IMR-90 (cell line): ENCODE measurements around the gene TTLL12. TPM values are rescaled to one million over a fixed set of nuclear protein-coding genes. Genes with fewer than 3 reads are reported as not detected.

Source experiments
- ATAC-seq: fragments of 200-7000 bp; cut with Tn5 transposase; 2 replicates; pipeline ENCODE4 v1.9.1; 2020; ENCODE audit warnings: low read depth, mild to moderate bottlenecking, moderate library complexity
- BruUV-seq: library from RNA; stranded (reverse); fragments of 400-500 nt; replicated peaks from 2 replicates; lab custom pipeline; 2021; lab: Mats Ljungman, UMichigan
- CTCF ChIA-PET: fragments of 300-600 bp; formaldehyde crosslinking; extraction: SDS; loops from one replicate; lab custom pipeline; 2021; ENCODE audit warnings: antibody characterized with exemption; lab: Yijun Ruan, JAX
- POLR2A ChIA-PET: fragments of 300-600 bp; sonication (Branson Sonifier 250); formaldehyde crosslinking; loops from one replicate; lab custom pipeline; 2022; ENCODE audit warnings: antibody characterized with exemption; ENCODE audit not compliant: unreplicated experiment; lab: Charles Lee
- DNase-seq: peaks from one replicate; pipeline ENCODE4 v3.0.0; 2013
- H2AFZ ChIP-seq: replicated peaks from 2 replicates; pipeline ENCODE3; 2013; ENCODE audit warnings: low read length, mild to moderate bottlenecking; ENCODE audit not compliant: poor library complexity
- H2AK5ac ChIP-seq: 2 replicates; pipeline ENCODE4 v1.6.1; 2013; ENCODE audit warnings: low read depth, low read length, inconsistent platforms
- H2AK9ac ChIP-seq: replicated peaks from 2 replicates; pipeline ENCODE3; 2013; ENCODE audit warnings: mild to moderate bottlenecking, low read depth, low read length, moderate library complexity; ENCODE audit not compliant: poor library complexity
- H2BK120ac ChIP-seq: 2 replicates; pipeline ENCODE4 v1.6.1; 2013; ENCODE audit warnings: low read depth, low read length, inconsistent platforms
- H2BK15ac ChIP-seq: 3 replicates; pipeline ENCODE4 v1.6.1; 2013; ENCODE audit warnings: low read depth, low read length, inconsistent platforms
- H2BK20ac ChIP-seq: 2 replicates; pipeline ENCODE4 v1.6.1; 2013; ENCODE audit warnings: low read depth, mild to moderate bottlenecking, inconsistent platforms, low read length, moderate library complexity
- H2BK5ac ChIP-seq: 2 replicates; pipeline ENCODE4 v1.6.1; 2013; ENCODE audit warnings: mild to moderate bottlenecking, low read depth, low read length, inconsistent platforms; ENCODE audit not compliant: poor library complexity, severe bottlenecking
- H3K14ac ChIP-seq: replicated peaks from 2 replicates; pipeline ENCODE4 v1.6.1; 2013; ENCODE audit warnings: low read depth, low read length, inconsistent platforms
- H3K18ac ChIP-seq: 2 replicates; pipeline ENCODE4 v1.6.1; 2013; ENCODE audit warnings: low read depth, low read length, control low read depth
- H3K23ac ChIP-seq: 2 replicates; pipeline ENCODE4 v1.6.1; 2013; ENCODE audit warnings: low read depth, low read length, inconsistent platforms
- H3K27ac ChIP-seq: 2 replicates; pipeline ENCODE4 v1.5.1; 2013; ENCODE audit warnings: mild to moderate bottlenecking, control low read depth, low read length; ENCODE audit not compliant: insufficient read depth
- H3K27me3 ChIP-seq: 2 replicates; pipeline ENCODE4 v1.6.1; 2013; ENCODE audit warnings: low read length; ENCODE audit not compliant: control insufficient read depth, insufficient read depth
- H3K36me3 ChIP-seq: 2 replicates; pipeline ENCODE4 v1.6.1; 2013; ENCODE audit warnings: low read length, mixed read lengths; ENCODE audit not compliant: control insufficient read depth, insufficient read depth
- H3K4ac ChIP-seq: 2 replicates; pipeline ENCODE4 v1.6.1; 2013; ENCODE audit warnings: low read depth, low read length, inconsistent platforms
- H3K4me1 ChIP-seq: 2 replicates; pipeline ENCODE4 v1.6.1; 2013; ENCODE audit warnings: low read length, mixed read lengths; ENCODE audit not compliant: control insufficient read depth, insufficient read depth
- H3K4me2 ChIP-seq: 2 replicates; pipeline ENCODE4 v1.6.1; 2013; ENCODE audit warnings: low read depth, mild to moderate bottlenecking, control low read depth, low read length, moderate library complexity
- H3K4me3 ChIP-seq: 2 replicates; pipeline ENCODE4 v1.5.1; 2013; ENCODE audit warnings: low read depth, mild to moderate bottlenecking, control low read depth, low read length, moderate library complexity; ENCODE audit not compliant: insufficient read depth
- H3K56ac ChIP-seq: 2 replicates; pipeline ENCODE4 v1.6.1; 2013; ENCODE audit warnings: low read length, inconsistent platforms; ENCODE audit not compliant: insufficient read depth; ENCODE audit errors: extremely low read depth
- H3K79me1 ChIP-seq, 2 experiments: 2 replicates each; pipeline ENCODE4 v1.6.1; 2013; ENCODE audit warnings: low read length in 2 of 2, inconsistent platforms in 1 of 2, low read depth in 1 of 2
- H3K9ac ChIP-seq: 2 replicates; pipeline ENCODE4 v1.6.1; 2013; ENCODE audit warnings: low read depth, low read length, control low read depth
- H3K9me1 ChIP-seq: 2 replicates; pipeline ENCODE4 v1.6.1; 2013; ENCODE audit warnings: low read length, inconsistent platforms; ENCODE audit not compliant: insufficient read depth
- H3K9me3 ChIP-seq: 2 replicates; pipeline ENCODE4 v1.6.1; 2013; ENCODE audit warnings: low read length; ENCODE audit not compliant: control insufficient read depth, insufficient read depth
- H4K20me1 ChIP-seq: 2 replicates; pipeline ENCODE4 v1.6.1; 2013; ENCODE audit warnings: low read length, inconsistent platforms; ENCODE audit not compliant: insufficient read depth
- H4K5ac ChIP-seq: 2 replicates; pipeline ENCODE4 v1.6.1; 2013; ENCODE audit warnings: mild to moderate bottlenecking, low read depth, low read length, control low read depth
- H4K8ac ChIP-seq, 2 experiments: 2 replicates each; pipeline ENCODE4 v1.6.1; 2013; ENCODE audit warnings: low read depth in 2 of 2, low read length in 2 of 2, control low read depth in 1 of 2, inconsistent platforms in 1 of 2
- H4K91ac ChIP-seq: 2 replicates; pipeline ENCODE4 v1.6.1; 2013; ENCODE audit warnings: low read depth, low read length, inconsistent platforms; ENCODE audit not compliant: insufficient read depth
- BHLHE40 ChIP-seq: fragments of 150-350 bp; IDR thresholded peaks from 2 replicates; pipeline ENCODE4 v1.6.1; 2016; ENCODE audit warnings: mild to moderate bottlenecking, low read depth, low read length
- CEBPB ChIP-seq: IDR thresholded peaks from 2 replicates; pipeline ENCODE4 v1.6.1; 2012; ENCODE audit warnings: low read depth, low read length, improper control_type of control experiment
- ELK1 ChIP-seq: fragments of 150-350 bp; IDR thresholded peaks from 2 replicates; pipeline ENCODE4 v1.6.1; 2016; ENCODE audit warnings: low read depth, mild to moderate bottlenecking, low read length, moderate library complexity, borderline replicate concordance
- FOS ChIP-seq: fragments of 150-350 bp; IDR thresholded peaks from 2 replicates; pipeline ENCODE4 v1.6.1; 2016; ENCODE audit warnings: low read depth, low read length
- MAZ ChIP-seq: IDR thresholded peaks from 2 replicates; pipeline ENCODE4 v1.6.1; 2012; ENCODE audit warnings: low read depth, mild to moderate bottlenecking, low read length, improper control_type of control experiment, moderate library complexity, borderline replicate concordance
- MXI1 ChIP-seq: IDR thresholded peaks from 2 replicates; pipeline ENCODE4 v1.6.1; 2012; ENCODE audit warnings: low read depth, mild to moderate bottlenecking, low read length, moderate library complexity, borderline replicate concordance
- NFE2L2 ChIP-seq: fragments of 150-350 bp; IDR thresholded peaks from 2 replicates; pipeline ENCODE4 v1.6.1; 2016; ENCODE audit warnings: low read depth, mild to moderate bottlenecking, low read length
- POLR2A ChIP-seq: IDR thresholded peaks from 2 replicates; pipeline ENCODE4 v1.6.1; 2012; ENCODE audit warnings: mild to moderate bottlenecking, low read depth, low read length
- RAD21 ChIP-seq: IDR thresholded peaks from 2 replicates; pipeline ENCODE4 v1.6.1; 2012; ENCODE audit warnings: low read length, improper control_type of control experiment
- RCOR1 ChIP-seq: IDR thresholded peaks from 2 replicates; pipeline ENCODE4 v1.6.1; 2012; ENCODE audit warnings: mild to moderate bottlenecking, low read length, improper control_type of control experiment; ENCODE audit not compliant: insufficient replicate concordance
- SMC3 ChIP-seq: fragments of 150-350 bp; IDR thresholded peaks from 2 replicates; pipeline ENCODE4 v1.6.1; 2016; ENCODE audit warnings: low read depth, mild to moderate bottlenecking, antibody characterized with exemption, low read length, moderate library complexity
- WGBS, 2 experiments: methylation state at CpG; one replicate each; pipeline versions ENCODE4 v1.1.5 to v1.1.7; 2013; ENCODE audit warnings: missing lambda C conversion rate in 2 of 2; ENCODE audit not compliant: insufficient read length in 1 of 2; ENCODE audit errors: extremely low coverage in 2 of 2; 5-methylcytosine and 5-hydroxymethylcytosine counted together
- dilution Hi-C: fragments of 300-500 bp; cut with HindIII; formaldehyde crosslinking; loops from one replicate; pipeline ENCODE4 v1.14.3; 2018; ENCODE audit warnings: low sequenced_read_pairs; ENCODE audit not compliant: unreplicated experiment
- in situ Hi-C: fragments of 300-500 bp; cut with MboI; formaldehyde crosslinking; loops from 3 replicates; pipeline ENCODE4 v1.14.3; 2019; ENCODE audit warnings: low sequenced_read_pairs, inconsistent platforms, mixed read lengths
- intact Hi-C: fragments of 100-400 bp; cut with micrococcal nuclease; formaldehyde crosslinking; loops from 2 replicates; pipeline ENCODE4 v1.10.0; 2022
- polyA plus RNA-seq, 3 experiments: library from polyadenylated mRNA; depleted of rRNA; stranded (reverse); fragments of >200 nt; gene quantifications; 2 replicates each; pipeline ENCODE4 v1.2.3, GENCODE V29; 2012; ENCODE audit warnings: low replicate concordance in 1 of 3
- total RNA-seq: library from RNA; depleted of rRNA; stranded (reverse); fragments of >200 nt; gene quantifications from 2 replicates; pipeline ENCODE4 v1.2.3, GENCODE V29; 2012
- TF ChIP-seq, protein P1 (sequence below): conservative IDR thresholded peaks from 2 replicates; pipeline ENCODE4 v1.5.1; 2012; ENCODE audit warnings: mild to moderate bottlenecking, low read depth, low read length, improper control_type of control experiment

TTLL12 gene
- total and polyA plus RNA-seq, 2 of the 4 experiments (the other 2 are of a cell fraction), result 20.9 to 30.1 TPM

DNA sequence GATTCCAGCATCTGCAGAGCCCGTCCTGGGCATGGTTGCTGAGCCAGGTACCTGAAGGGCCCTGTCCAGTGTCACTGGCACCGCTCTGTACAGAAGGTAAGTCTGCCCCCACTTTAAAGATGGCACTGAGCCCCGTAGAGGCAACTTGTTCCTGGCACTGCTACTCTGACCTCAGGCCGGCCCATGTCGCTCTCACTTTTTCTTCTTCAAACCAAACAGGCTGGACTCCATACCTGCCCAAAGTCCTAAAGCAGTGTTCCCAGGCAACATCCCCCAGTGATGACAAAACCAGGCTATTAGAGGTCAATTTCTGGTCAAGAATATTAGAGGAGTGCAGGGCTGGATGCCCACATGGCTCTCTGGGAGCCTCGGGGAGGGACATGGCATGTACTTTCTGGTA lies 46.6 kb upstream of the TTLL12 start:
- no peaks in the 10 kb centered on the region for H3K9me1 ChIP-seq
- no peaks in the 10 kb centered on the region for H4K20me1 ChIP-seq
- H2BK15ac ChIP-seq, result no peak overlapping the region
- H3K23ac ChIP-seq, result no peak overlapping the region
- TF ChIP-seq RCOR1, result no peak
- TF ChIP-seq, protein P1, sequence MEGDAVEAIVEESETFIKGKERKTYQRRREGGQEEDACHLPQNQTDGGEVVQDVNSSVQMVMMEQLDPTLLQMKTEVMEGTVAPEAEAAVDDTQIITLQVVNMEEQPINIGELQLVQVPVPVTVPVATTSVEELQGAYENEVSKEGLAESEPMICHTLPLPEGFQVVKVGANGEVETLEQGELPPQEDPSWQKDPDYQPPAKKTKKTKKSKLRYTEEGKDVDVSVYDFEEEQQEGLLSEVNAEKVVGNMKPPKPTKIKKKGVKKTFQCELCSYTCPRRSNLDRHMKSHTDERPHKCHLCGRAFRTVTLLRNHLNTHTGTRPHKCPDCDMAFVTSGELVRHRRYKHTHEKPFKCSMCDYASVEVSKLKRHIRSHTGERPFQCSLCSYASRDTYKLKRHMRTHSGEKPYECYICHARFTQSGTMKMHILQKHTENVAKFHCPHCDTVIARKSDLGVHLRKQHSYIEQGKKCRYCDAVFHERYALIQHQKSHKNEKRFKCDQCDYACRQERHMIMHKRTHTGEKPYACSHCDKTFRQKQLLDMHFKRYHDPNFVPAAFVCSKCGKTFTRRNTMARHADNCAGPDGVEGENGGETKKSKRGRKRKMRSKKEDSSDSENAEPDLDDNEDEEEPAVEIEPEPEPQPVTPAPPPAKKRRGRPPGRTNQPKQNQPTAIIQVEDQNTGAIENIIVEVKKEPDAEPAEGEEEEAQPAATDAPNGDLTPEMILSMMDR, result no peak
- no peak for TF ChIP-seq BHLHE40
- TF ChIP-seq NFE2L2, result no peak
- no peak for TF ChIP-seq CEBPB
- TF ChIP-seq POLR2A, result no peak
- no peak for TF ChIP-seq ELK1
- no peak for TF ChIP-seq MAZ
- no peak for TF ChIP-seq SMC3
- no peak for TF ChIP-seq MXI1
- no peak for TF ChIP-seq RAD21
- TF ChIP-seq FOS, result no peak
- no peak overlapping the region for H3K27ac ChIP-seq
- H3K36me3 ChIP-seq, result no peaks in the 10 kb centered on the region
- intact Hi-C loops (no loop called here), in situ Hi-C loops (no loop called here), dilution Hi-C loops (no loop called here)
- no peak overlapping the region for H2BK20ac ChIP-seq
- no peak overlapping the region for H2AK9ac ChIP-seq
- no peak overlapping the region for H2BK5ac ChIP-seq
- ChIA-PET CTCF (no interaction called here), POLR2A (no interaction called here)
- DNase-seq, result no peak
- ATAC-seq, result no peak
- no peak overlapping the region for H3K18ac ChIP-seq
- H3K4ac ChIP-seq, result no peak overlapping the region
- 50% methylated on average over 1 of the region's 6 CpGs; no CpG with 5 or more reads in 1 of the 2 experiments for WGBS, 2 experiments
- H2AK5ac ChIP-seq, result no peak overlapping the region
- no peaks in the 10 kb centered on the region for H3K9me3 ChIP-seq
- no peak overlapping the region for H2AFZ ChIP-seq
- H3K4me3 ChIP-seq, result no peak overlapping the region
- H4K8ac ChIP-seq, result no peak overlapping the region
- BruUV-seq, result no TSS peak
- H4K5ac ChIP-seq, result no peak overlapping the region
- no peaks in the 10 kb centered on the region for H3K79me1 ChIP-seq
- H3K4me2 ChIP-seq, result no peak overlapping the region
- H3K9ac ChIP-seq, result no peak overlapping the region
- H3K56ac ChIP-seq, result no peak overlapping the region
- no peaks in the 10 kb centered on the region for H3K4me1 ChIP-seq
- no peak overlapping the region for H2BK120ac ChIP-seq
- H4K91ac ChIP-seq, result no peak overlapping the region
- H3K27me3 ChIP-seq, result peaks cover 48% of the 10 kb centered on the region
- H3K14ac ChIP-seq, result no peak overlapping the region
